ENCODE results near the gene AFG3L2.

- no peak for TF ChIP-seq CTCF (IDR thresholded peaks at IDR 0.05)
- TF ChIP-seq POLR2A (IDR thresholded peaks at IDR 0.05): peak in 1 of 2 donors; percentile 30
Measured at GRCh38 chr18:12287684-12288402, 89.2 kb downstream of the AFG3L2 start.

All from adrenal gland (tissue), 5 donors.